ENCODE measurements around the gene ATXN10.

GRCh38 chr22:45708145-45708544 lies 36.5 kb downstream of the ATXN10 start:
- TF ChIP-seq CTCF (conservative IDR thresholded peaks at IDR 0.05; ENCODE audit: low read length): no peak
- no peak for TF ChIP-seq EZH2phosphoT487 (IDR thresholded peaks at IDR 0.05; ENCODE audit: borderline replicate concordance)
